Neural cell (in vitro differentiated cells): ENCODE measurements around the gene COTL1. TPM values are rescaled to one million over a fixed set of nuclear protein-coding genes. Genes with fewer than 3 reads are reported as not detected.

ENCODE experiments used
- H2AFZ ChIP-seq: fragments of 200-600, 300-800 bp; sonication (generic), shearing (Covaris generic); 2 replicates; pipeline ENCODE4 v1.6.0; 2014; ENCODE audit warnings: low read depth, mild to moderate bottlenecking, antibody characterized with exemption, low read length, moderate library complexity
- H3F3A ChIP-seq: fragments of 200-600 bp; shearing (Covaris generic); 2 replicates; pipeline ENCODE4 v1.6.1; 2016; ENCODE audit warnings: mild to moderate bottlenecking, moderate library complexity, mixed read lengths, antibody characterized with exemption, low read length; ENCODE audit not compliant: insufficient read depth, poor library complexity, severe bottlenecking
- H3K27ac ChIP-seq: fragments of 200-600, 300-800 bp; sonication (generic), shearing (Covaris generic); 2 replicates; pipeline ENCODE4 v1.5.1; 2014; ENCODE audit warnings: mild to moderate bottlenecking, low read length, moderate library complexity
- H3K27me3 ChIP-seq: fragments of 300-800, 200-600 bp; sonication (generic), shearing (Covaris generic); 2 replicates; pipeline ENCODE4 v1.6.0; 2014; ENCODE audit warnings: mild to moderate bottlenecking, low read depth, low read length, moderate library complexity; ENCODE audit not compliant: insufficient read depth
- H3K36me3 ChIP-seq: fragments of 300-800, 200-600 bp; sonication (generic), shearing (Covaris generic); 2 replicates; pipeline ENCODE4 v1.5.1; 2014; ENCODE audit warnings: mild to moderate bottlenecking, antibody characterized with exemption, low read length, moderate library complexity; ENCODE audit not compliant: insufficient read depth
- H3K4me2 ChIP-seq: fragments of 300-800, 200-600 bp; sonication (generic), shearing (Covaris generic); 2 replicates; pipeline ENCODE4 v1.6.0; 2014; ENCODE audit warnings: mild to moderate bottlenecking, low read length
- H3K4me3 ChIP-seq: fragments of 300-800, 200-600 bp; sonication (generic), shearing (Covaris generic); 2 replicates; pipeline ENCODE4 v1.5.1; 2014; ENCODE audit warnings: mild to moderate bottlenecking, low read length, moderate library complexity
- H3K79me2 ChIP-seq: fragments of 200-600 bp; shearing (Covaris generic); replicated peaks from 2 replicates; pipeline ENCODE4 v1.6.0; 2014; ENCODE audit warnings: mild to moderate bottlenecking, low read length, moderate library complexity; ENCODE audit not compliant: insufficient read depth
- H3K9ac ChIP-seq: fragments of 300-800, 200-600 bp; sonication (generic), shearing (Covaris generic); 2 replicates; pipeline ENCODE4 v1.6.1; 2016; ENCODE audit warnings: mild to moderate bottlenecking, low read length, mixed read lengths
- H3K9me2 ChIP-seq: fragments of 200-600 bp; shearing (Covaris generic); 2 replicates; pipeline ENCODE4 v1.6.1; 2016; ENCODE audit warnings: mild to moderate bottlenecking, low read length, mixed read lengths; ENCODE audit not compliant: insufficient read depth
- H3K9me3 ChIP-seq: fragments of 200-600, 300-800 bp; sonication (generic), shearing (Covaris generic); 2 replicates; pipeline ENCODE4 v1.6.1; 2016; ENCODE audit warnings: mild to moderate bottlenecking, mixed run types, low read length, moderate library complexity, mixed read lengths
- H4K20me1 ChIP-seq: fragments of 200-600 bp; shearing (Covaris generic); 2 replicates; pipeline ENCODE4 v1.6.1; 2016; ENCODE audit warnings: mild to moderate bottlenecking, mixed run types; ENCODE audit not compliant: insufficient read depth
- EP300 ChIP-seq: fragments of 450-650 bp; conservative IDR thresholded peaks from 2 replicates; pipeline ENCODE4 v1.6.1; 2014; ENCODE audit warnings: antibody characterized with exemption, mild to moderate bottlenecking, moderate library complexity; ENCODE audit not compliant: poor library complexity, severe bottlenecking
- EZH2 ChIP-seq: fragments of 200-600, 300-800 bp; shearing (Covaris generic), sonication (generic); IDR thresholded peaks from 2 replicates; pipeline ENCODE4 v1.6.1; 2014; ENCODE audit warnings: antibody characterized with exemption, low read length, borderline replicate concordance, mild to moderate bottlenecking; ENCODE audit not compliant: insufficient read depth, poor library complexity, severe bottlenecking
- MXI1 ChIP-seq: fragments of 450-650 bp; conservative IDR thresholded peaks from 2 replicates; pipeline ENCODE4 v1.6.1; 2014; ENCODE audit warnings: antibody characterized with exemption, mild to moderate bottlenecking; ENCODE audit not compliant: poor library complexity, severe bottlenecking
- POLR2AphosphoS5 ChIP-seq: IDR thresholded peaks from 2 replicates; pipeline ENCODE4 v1.6.1; 2012
- RAD21 ChIP-seq: fragments of 450-650 bp; conservative IDR thresholded peaks from 2 replicates; pipeline ENCODE4 v1.6.1; 2014; ENCODE audit warnings: antibody characterized with exemption, mild to moderate bottlenecking, moderate library complexity
- REST ChIP-seq: IDR thresholded peaks from 2 replicates; pipeline ENCODE4 v1.6.1; 2012; ENCODE audit warnings: borderline replicate concordance
- SMC3 ChIP-seq: fragments of 450-650 bp; conservative IDR thresholded peaks from 2 replicates; pipeline ENCODE4 v1.6.1; 2014; ENCODE audit warnings: antibody characterized with exemption, mild to moderate bottlenecking, moderate library complexity; ENCODE audit not compliant: poor library complexity
- TAF1 ChIP-seq: IDR thresholded peaks from 2 replicates; pipeline ENCODE4 v1.6.1; 2012; ENCODE audit warnings: low read depth
- polyA plus RNA-seq: library from polyadenylated mRNA; depleted of rRNA; stranded (reverse); fragments of >200 nt; gene quantifications from 2 replicates; pipeline ENCODE4 v1.2.3, GENCODE V29; 2014
- TF ChIP-seq, protein P1 (sequence below): fragments of 450-650 bp; IDR thresholded peaks from 2 replicates; pipeline ENCODE4 v1.5.1; 2014; ENCODE audit warnings: antibody characterized with exemption, mild to moderate bottlenecking, moderate library complexity; ENCODE audit not compliant: poor library complexity, severe bottlenecking

The COTL1 gene
- polyA plus RNA-seq, 1 donor from 2014 or later, result 86.6 TPM

GRCh38 chr16:84654998-84655397, 37.1 kb upstream of the COTL1 start:
- TF ChIP-seq MXI1 (no peak), SMC3 (no peak), TAF1 (no peak), EP300 (no peak), POLR2AphosphoS5 (no peak)
- Histone ChIP-seq H3K36me3 (no peaks in the 10 kb centered on the region), H3K27ac (no peak overlapping the region), H3K9me2 (no peaks in the 10 kb centered on the region), H2AFZ (no peak overlapping the region), H3K9ac (no peak overlapping the region), H3K4me2 (no peak overlapping the region), H3K4me3 (no peak overlapping the region), H4K20me1 (no peaks in the 10 kb centered on the region), H3K9me3 (no peaks in the 10 kb centered on the region), H3F3A (no peaks in the 10 kb centered on the region), H3K27me3 (no peaks in the 10 kb centered on the region), H3K79me2 (no peaks in the 10 kb centered on the region)

DNA sequence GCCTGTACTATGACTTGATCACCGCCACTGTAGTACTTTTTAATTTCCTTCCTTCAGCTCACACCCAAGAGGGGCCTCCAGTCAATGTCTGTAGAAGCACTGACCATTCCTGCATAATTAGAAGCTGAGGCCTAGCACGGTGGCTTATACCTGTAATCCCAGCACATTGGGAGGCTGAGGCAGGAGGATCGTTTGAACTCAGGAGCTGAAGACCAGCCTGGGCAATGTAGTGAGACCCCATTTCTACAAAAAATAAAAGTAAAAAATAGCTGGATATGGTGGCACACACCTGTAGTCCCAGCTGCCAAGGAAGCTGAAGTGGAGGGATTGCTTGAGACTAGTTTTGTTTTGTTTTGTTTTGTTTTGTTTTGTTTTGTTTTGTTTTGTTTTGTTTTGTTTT, 36.4 kb upstream of the COTL1 start:
- Histone ChIP-seq H3F3A (no peaks in the 10 kb centered on the region), H3K4me2 (no peak overlapping the region), H3K9me2 (no peaks in the 10 kb centered on the region), H3K4me3 (no peak overlapping the region), H3K36me3 (no peaks in the 10 kb centered on the region), H3K27ac (no peak overlapping the region), H3K27me3 (no peaks in the 10 kb centered on the region), H2AFZ (no peak overlapping the region), H3K9ac (no peak overlapping the region), H3K79me2 (no peaks in the 10 kb centered on the region), H4K20me1 (no peaks in the 10 kb centered on the region), H3K9me3 (no peaks in the 10 kb centered on the region)
- no peak for TF ChIP-seq POLR2AphosphoS5
- no peak for TF ChIP-seq TAF1
- no peak for TF ChIP-seq EZH2
- no peak for TF ChIP-seq SMC3
- no peak for TF ChIP-seq REST
- no peak for TF ChIP-seq EP300
- no peak for TF ChIP-seq MXI1
- TF ChIP-seq RAD21, result no peak
- TF ChIP-seq, protein P1, sequence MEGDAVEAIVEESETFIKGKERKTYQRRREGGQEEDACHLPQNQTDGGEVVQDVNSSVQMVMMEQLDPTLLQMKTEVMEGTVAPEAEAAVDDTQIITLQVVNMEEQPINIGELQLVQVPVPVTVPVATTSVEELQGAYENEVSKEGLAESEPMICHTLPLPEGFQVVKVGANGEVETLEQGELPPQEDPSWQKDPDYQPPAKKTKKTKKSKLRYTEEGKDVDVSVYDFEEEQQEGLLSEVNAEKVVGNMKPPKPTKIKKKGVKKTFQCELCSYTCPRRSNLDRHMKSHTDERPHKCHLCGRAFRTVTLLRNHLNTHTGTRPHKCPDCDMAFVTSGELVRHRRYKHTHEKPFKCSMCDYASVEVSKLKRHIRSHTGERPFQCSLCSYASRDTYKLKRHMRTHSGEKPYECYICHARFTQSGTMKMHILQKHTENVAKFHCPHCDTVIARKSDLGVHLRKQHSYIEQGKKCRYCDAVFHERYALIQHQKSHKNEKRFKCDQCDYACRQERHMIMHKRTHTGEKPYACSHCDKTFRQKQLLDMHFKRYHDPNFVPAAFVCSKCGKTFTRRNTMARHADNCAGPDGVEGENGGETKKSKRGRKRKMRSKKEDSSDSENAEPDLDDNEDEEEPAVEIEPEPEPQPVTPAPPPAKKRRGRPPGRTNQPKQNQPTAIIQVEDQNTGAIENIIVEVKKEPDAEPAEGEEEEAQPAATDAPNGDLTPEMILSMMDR, result no peak

DNA sequence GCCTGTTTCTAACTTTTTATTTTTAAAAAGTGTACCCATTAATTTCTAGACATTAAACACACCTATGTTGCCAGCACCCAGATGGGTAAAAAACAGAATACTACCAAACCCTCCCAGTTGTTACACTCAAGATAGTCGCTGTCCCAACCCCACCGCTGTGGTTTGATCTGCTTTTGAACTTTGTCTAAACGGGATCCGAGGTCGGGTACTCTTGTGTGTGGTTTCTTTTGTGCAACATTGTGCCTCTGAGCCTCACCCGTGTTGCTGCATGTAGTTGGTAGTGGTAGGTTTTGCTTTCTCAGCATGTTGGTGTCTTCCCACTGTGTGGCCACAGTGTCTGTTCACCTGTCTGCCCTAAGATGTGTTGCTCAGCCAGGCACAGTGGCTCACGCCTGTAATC, 34.7 kb upstream of the COTL1 start:
- H3K27me3 ChIP-seq, result no peaks in the 10 kb centered on the region
- no peaks in the 10 kb centered on the region for H3K9me3 ChIP-seq
- no peak overlapping the region for H3K27ac ChIP-seq
- H2AFZ ChIP-seq, result no peak overlapping the region
- H4K20me1 ChIP-seq, result no peaks in the 10 kb centered on the region
- no peak overlapping the region for H3K4me3 ChIP-seq
- no peaks in the 10 kb centered on the region for H3K9me2 ChIP-seq
- H3K36me3 ChIP-seq, result no peaks in the 10 kb centered on the region
- no peak for TF ChIP-seq SMC3
- no peak overlapping the region for H3K9ac ChIP-seq
- H3F3A ChIP-seq, result no peaks in the 10 kb centered on the region
- H3K4me2 ChIP-seq, result no peak overlapping the region
- no peaks in the 10 kb centered on the region for H3K79me2 ChIP-seq
